Measurements from ENCODE around the gene EML6. TPM values are rescaled to one million over a fixed set of nuclear protein-coding genes. Genes with fewer than 3 reads are reported as not detected.

Gene EML6
- total RNA-seq (2014; rRNA removed): 5.3 and 15.7 TPM in 2 replicates
- Bru-seq, nascent RNA: percentile 72 among the genes with signal in this experiment
- BruChase-seq, experiment 1, labeled RNA remaining after a 6-hour chase: percentile 65 among the genes with signal in this experiment
- percentile 81 among the genes with signal in this experiment for BruChase-seq, experiment 2, labeled RNA remaining after a 2-hour chase
- long read RNA-seq, full-length matches to known transcripts: 2 of 56 reads
- long read RNA-seq, partial matches to known transcripts: 21 of 56 reads
- long read RNA-seq, other reads (novel, unspliced or antisense): 33 of 56 reads

DNA sequence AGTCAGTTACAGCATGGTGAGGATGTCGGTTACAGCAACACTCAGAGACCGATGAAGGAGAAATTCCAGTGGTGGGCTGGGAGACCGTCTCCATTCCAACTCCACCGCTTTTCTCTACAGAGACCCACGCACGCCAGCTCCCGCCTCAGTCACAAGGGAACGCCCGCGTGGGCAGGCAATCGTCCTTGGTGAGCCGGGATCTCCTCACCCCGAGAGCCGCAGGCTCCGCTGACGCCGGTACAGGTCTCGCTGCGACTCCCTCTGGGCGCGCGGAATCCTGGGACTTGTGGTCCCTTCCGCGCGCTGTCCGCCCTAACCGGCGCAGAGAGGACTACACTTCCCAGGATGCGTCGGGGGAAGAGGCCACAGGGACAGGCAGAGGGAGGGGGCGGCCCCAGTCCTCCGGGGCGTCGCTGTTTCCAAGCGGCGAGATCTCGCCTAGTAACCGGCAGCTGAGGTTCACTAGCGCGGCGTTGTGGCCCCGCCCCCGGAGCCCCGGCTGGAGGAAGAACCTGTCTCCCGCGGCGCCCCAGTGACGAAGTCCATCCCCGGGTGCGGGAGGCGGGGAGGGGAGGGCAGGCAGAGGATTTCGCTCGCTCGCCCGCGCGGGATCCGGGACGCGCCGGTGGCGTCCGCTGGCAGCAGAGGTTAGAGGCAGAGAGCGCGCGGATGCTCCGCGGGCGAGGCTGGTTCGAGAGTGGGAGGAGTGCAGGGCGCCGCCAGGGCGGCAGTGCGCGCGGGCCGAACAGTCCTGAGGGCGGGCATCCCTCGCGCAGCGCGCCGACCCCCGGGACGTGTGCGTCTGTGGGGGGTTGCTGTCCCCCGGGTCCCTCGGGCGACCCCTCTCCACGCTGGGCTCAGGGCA, at the start of gene EML6:
EML6 (plus strand) TSS at position 532 of the 865 bp plus-strand sequence. CDS start 1,400 bp downstream, outside the sequence.
- no peaks in the 10 kb centered on the region for H3K79me2 ChIP-seq (ENCODE audit: low read length)
- peak within 1 kb of the TSS; percentile 96 for H2AFZ ChIP-seq (ENCODE audit: low read length)
- peak within 1 kb of the TSS; percentile 83 for H3K4me3 ChIP-seq (ENCODE audit: low read length)
- H3K9ac ChIP-seq (ENCODE audit: low read length): peak within 1 kb of the TSS; percentile 82
- H3K4me1 ChIP-seq (ENCODE audit: insufficient read depth, low read length): peaks cover 26% of the 10 kb centered on the region
- H3K27ac ChIP-seq (ENCODE audit: low read length): peak within 1 kb of the TSS; percentile 46
- H3K36me3 ChIP-seq (ENCODE audit: low read depth, low read length): no peaks in the 10 kb centered on the region
- TF ChIP-seq, protein P1, sequence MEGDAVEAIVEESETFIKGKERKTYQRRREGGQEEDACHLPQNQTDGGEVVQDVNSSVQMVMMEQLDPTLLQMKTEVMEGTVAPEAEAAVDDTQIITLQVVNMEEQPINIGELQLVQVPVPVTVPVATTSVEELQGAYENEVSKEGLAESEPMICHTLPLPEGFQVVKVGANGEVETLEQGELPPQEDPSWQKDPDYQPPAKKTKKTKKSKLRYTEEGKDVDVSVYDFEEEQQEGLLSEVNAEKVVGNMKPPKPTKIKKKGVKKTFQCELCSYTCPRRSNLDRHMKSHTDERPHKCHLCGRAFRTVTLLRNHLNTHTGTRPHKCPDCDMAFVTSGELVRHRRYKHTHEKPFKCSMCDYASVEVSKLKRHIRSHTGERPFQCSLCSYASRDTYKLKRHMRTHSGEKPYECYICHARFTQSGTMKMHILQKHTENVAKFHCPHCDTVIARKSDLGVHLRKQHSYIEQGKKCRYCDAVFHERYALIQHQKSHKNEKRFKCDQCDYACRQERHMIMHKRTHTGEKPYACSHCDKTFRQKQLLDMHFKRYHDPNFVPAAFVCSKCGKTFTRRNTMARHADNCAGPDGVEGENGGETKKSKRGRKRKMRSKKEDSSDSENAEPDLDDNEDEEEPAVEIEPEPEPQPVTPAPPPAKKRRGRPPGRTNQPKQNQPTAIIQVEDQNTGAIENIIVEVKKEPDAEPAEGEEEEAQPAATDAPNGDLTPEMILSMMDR (conservative IDR thresholded peaks at IDR 0.05; ENCODE audit: low read depth, low read length): peak; percentile 38
- no peak for TF ChIP-seq EZH2 (IDR thresholded peaks at IDR 0.05; ENCODE audit: low read length, unreplicated experiment)
- DNase-seq (peak; percentile 99), ATAC-seq (peak; percentile 95)
- intact Hi-C loops (cut with micrococcal nuclease): loop anchor here (1.0 to 10.0 kb wide), 5 partner anchors 49 to 441 kb away; no protein-coding TSS in a partner anchor
- no peaks in the 10 kb centered on the region for H3K27me3 ChIP-seq (ENCODE audit: low read length)
- H3K9me3 ChIP-seq (ENCODE audit: low read length): no peaks in the 10 kb centered on the region
- no peaks in the 10 kb centered on the region for H3F3A ChIP-seq (ENCODE audit: low read length, unreplicated experiment)
- POLR2A ChIA-PET (ENCODE audit: unreplicated experiment): interaction anchor here (0.5 to 0.7 kb wide), 3 partner anchors 124 to 620 kb away, joined by 3 to 8 read pairs (median 5); no protein-coding TSS in a partner anchor
- BruUV-seq (replicated peaks): no TSS peak
- no peaks in the 10 kb centered on the region for H4K20me1 ChIP-seq (ENCODE audit: low read length)
- CTCF ChIA-PET: interaction anchor here (1.1 kb wide), 2 partner anchors 115 to 176 kb away, joined by 4 to 5 read pairs; no protein-coding TSS in a partner anchor
- H3K9me2 ChIP-seq (replicated peaks; ENCODE audit: low read length): no peaks in the 10 kb centered on the region
- peak within 1 kb of the TSS; percentile 98 for H3K4me2 ChIP-seq (ENCODE audit: low read length)

DNA sequence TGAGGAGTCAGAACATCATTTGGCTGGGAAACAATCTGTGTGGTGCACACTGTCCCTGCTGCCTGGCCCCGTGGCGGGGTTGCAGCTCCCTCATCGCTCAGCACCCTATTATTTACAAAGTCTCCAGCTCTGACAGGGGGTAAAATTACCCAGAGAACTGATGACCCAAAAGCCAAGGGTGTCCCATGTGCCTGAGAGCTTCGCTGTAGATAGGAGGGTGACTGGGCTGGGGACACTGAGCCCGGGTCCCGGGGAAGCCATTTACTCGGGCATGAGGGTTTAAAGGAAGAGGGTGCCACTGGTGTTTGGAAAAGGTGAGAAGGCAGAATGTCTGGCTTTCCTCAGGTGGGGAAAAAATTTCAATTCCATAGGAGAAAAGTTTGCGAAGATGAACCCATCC, 48.2 kb upstream of the EML6 start:
- no peaks in the 10 kb centered on the region for H3F3A ChIP-seq (ENCODE audit: low read length, unreplicated experiment)
- no peak overlapping the region for H3K4me3 ChIP-seq (ENCODE audit: low read length)
- no peaks in the 10 kb centered on the region for H4K20me1 ChIP-seq (ENCODE audit: low read length)
- peaks cover 14% of the 10 kb centered on the region for H3K4me1 ChIP-seq (ENCODE audit: insufficient read depth, low read length)
- POLR2A ChIA-PET (ENCODE audit: unreplicated experiment): interaction anchor here (0.6 kb wide), 1 partner anchor 141 kb away, joined by 3 read pairs; no protein-coding TSS in a partner anchor
- no peaks in the 10 kb centered on the region for H3K9me3 ChIP-seq (ENCODE audit: low read length)
- H3K27ac ChIP-seq (ENCODE audit: low read length): no peak overlapping the region
- TF ChIP-seq, protein P1 (conservative IDR thresholded peaks at IDR 0.05; ENCODE audit: low read depth, low read length): no peak
- no peak for TF ChIP-seq EZH2phosphoT487 (IDR thresholded peaks at IDR 0.05; ENCODE audit: borderline replicate concordance, low read length)
- TF ChIP-seq EZH2 (IDR thresholded peaks at IDR 0.05; ENCODE audit: low read length, unreplicated experiment): no peak
- H2AFZ ChIP-seq (ENCODE audit: low read length): no peak overlapping the region
- CTCF ChIA-PET: no interaction called here
- no TSS peak for BruUV-seq (replicated peaks)
- H3K4me2 ChIP-seq (ENCODE audit: low read length): no peak overlapping the region
- intact Hi-C loops (cut with micrococcal nuclease): no loop called here
- H3K36me3 ChIP-seq (ENCODE audit: low read depth, low read length): peaks cover 7% of the 10 kb centered on the region; the same call in 1 of the 2 replicates
- no peaks in the 10 kb centered on the region for H3K9me2 ChIP-seq (replicated peaks; ENCODE audit: low read length)
- H3K79me2 ChIP-seq (ENCODE audit: low read length): no peaks in the 10 kb centered on the region
- ATAC-seq (no peak), DNase-seq (no peak)
- H3K9ac ChIP-seq (ENCODE audit: low read length): no peak overlapping the region
- H3K27me3 ChIP-seq (ENCODE audit: low read length): no peaks in the 10 kb centered on the region
